ENCODE data around the gene SCNN1B. TPM values are rescaled to one million over a fixed set of nuclear protein-coding genes. Genes with fewer than 3 reads are reported as not detected.

SCNN1B gene
- total and polyA plus RNA-seq, 2 of the 13 experiments (the other 11 are each of a cell fraction or from before 2014, with no cell fraction given): not detected

DNA sequence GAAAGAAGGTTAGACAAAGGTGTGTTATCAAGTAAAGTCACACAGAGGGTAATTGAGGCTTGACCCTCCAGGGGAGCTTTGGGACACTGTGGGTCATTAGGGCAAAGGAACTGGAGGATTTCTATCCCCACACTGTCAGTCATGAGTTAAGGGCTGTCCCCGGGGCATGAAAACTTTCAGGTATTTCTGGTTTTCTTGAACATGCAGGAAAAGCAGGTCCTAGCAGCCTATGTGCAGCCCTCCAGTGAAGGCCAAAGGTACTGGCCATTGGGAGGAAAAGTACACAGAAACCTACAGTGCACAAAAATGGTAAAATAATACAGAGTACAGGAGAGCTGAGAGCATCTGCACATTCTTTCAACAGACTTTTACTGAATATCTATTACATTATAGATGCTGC, 44.4 kb upstream of the SCNN1B start:
- Histone ChIP-seq H3K27ac (ENCODE audit: extremely low read length, insufficient read depth, low read length) (no peak overlapping the region), H3K27me3 (ENCODE audit: control insufficient read depth in 1 of 2, insufficient read depth in 2 of 2, low read length in 2 of 2) (peaks cover 2 to 15% of the 10 kb centered on the region in 2 experiments; a peak in 3 of 5 replicates), H3K4me1 (ENCODE audit: insufficient read depth, low read length) (no peaks in the 10 kb centered on the region), H3K4me3 (replicated peaks in 1 of 3; ENCODE audit: insufficient read depth in 1 of 3, low read depth in 2 of 3, low read length in 3 of 3) (no peak overlapping the region), H3K4me2 (ENCODE audit: low read depth, low read length) (no peak overlapping the region), H4K20me1 (ENCODE audit: insufficient read depth, low read length) (no peaks in the 10 kb centered on the region), H3K9ac (ENCODE audit: insufficient read depth, low read depth, low read length) (no peak overlapping the region), H3K79me2 (ENCODE audit: insufficient read depth, low read length) (no peaks in the 10 kb centered on the region), H3K36me3 (replicated peaks in 1 of 2; ENCODE audit: control insufficient read depth in 1 of 2, insufficient read depth in 2 of 2, low read length in 2 of 2) (no peaks in the 10 kb centered on the region), H2AFZ (ENCODE audit: low read length) (no peak overlapping the region), H3K9me3 (ENCODE audit: low read length) (no peaks in the 10 kb centered on the region)
- DNase-seq (ENCODE audit: low spot score) (no peak), ATAC-seq (0 out of 3 replicates have a peak, but pooled peaks have one; percentile 29), FAIRE-seq (no peak)
- ChIA-PET CTCF (ENCODE audit: low intra/inter-chr PET ratio, low total read pairs) (no interaction called here), POLR2A (no interaction called here)
- intact Hi-C loops (cut with micrococcal nuclease; ENCODE audit: unreplicated experiment): no loop called here
- in situ Hi-C loops (cut with HindIII; ENCODE audit: extremely low pct_ligation_motif_present, low pct_unique_long_range_greater_than_20kb): no loop called here
- WGBS (ENCODE audit: low lambda C conversion rate): 0% methylated on average over 1 of the region's 1 CpG
- no TSS peak for BruUV-seq (replicated peaks)
- TF ChIP-seq CBFB (CRISPR knock-in tag; IDR thresholded peaks at IDR 0.05) (no peak), FLYWCH1 (CRISPR knock-in tag; IDR thresholded peaks at IDR 0.05) (no peak), ARNTL (CRISPR knock-in tag; IDR thresholded peaks at IDR 0.05) (no peak), NBN (conservative IDR thresholded peaks at IDR 0.05) (no peak), KDM5B (CRISPR knock-in tag; IDR thresholded peaks at IDR 0.05; ENCODE audit: borderline replicate concordance) (no peak), ZNF235 (CRISPR knock-in tag; IDR thresholded peaks at IDR 0.05; ENCODE audit: borderline replicate concordance) (no peak), ZNF737 (CRISPR knock-in tag; IDR thresholded peaks at IDR 0.05; ENCODE audit: borderline replicate concordance) (no peak)

DNA sequence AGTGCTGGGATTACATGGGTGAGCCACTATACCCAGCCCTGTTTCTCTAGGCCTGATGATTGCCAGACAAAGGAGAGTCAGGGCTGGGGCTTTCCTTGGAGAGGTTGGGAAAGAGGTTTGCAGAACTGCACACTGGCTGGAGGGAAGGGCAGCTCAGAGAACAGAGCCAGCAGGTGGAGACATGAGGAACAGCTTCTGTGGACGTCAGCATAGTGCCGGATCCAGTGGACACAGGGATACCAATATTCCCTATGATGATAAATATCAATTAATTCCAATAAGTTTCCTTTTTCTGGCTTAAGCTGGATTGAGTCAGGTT, 43.2 kb upstream of the SCNN1B start:
- H3K79me2 ChIP-seq (ENCODE audit: insufficient read depth, low read length): no peaks in the 10 kb centered on the region
- ATAC-seq (peak; percentile 69), FAIRE-seq (no peak), DNase-seq (ENCODE audit: low spot score) (no peak)
- H3K27me3 ChIP-seq (ENCODE audit: control insufficient read depth in 1 of 2, insufficient read depth in 2 of 2, low read length in 2 of 2): peaks cover 2 to 15% of the 10 kb centered on the region in 2 experiments; a peak in 3 of 5 replicates
- intact Hi-C loops (cut with micrococcal nuclease; ENCODE audit: unreplicated experiment): no loop called here
- H3K9ac ChIP-seq (ENCODE audit: insufficient read depth, low read depth, low read length): no peak overlapping the region
- no peak overlapping the region for H3K27ac ChIP-seq (ENCODE audit: extremely low read length, insufficient read depth, low read length)
- H4K20me1 ChIP-seq (ENCODE audit: insufficient read depth, low read length): no peaks in the 10 kb centered on the region
- H3K4me2 ChIP-seq (ENCODE audit: low read depth, low read length): no peak overlapping the region
- no TSS peak for BruUV-seq (replicated peaks)
- no peaks in the 10 kb centered on the region for H3K36me3 ChIP-seq (replicated peaks in 1 of 2; ENCODE audit: control insufficient read depth in 1 of 2, insufficient read depth in 2 of 2, low read length in 2 of 2)
- no peak overlapping the region for H3K4me3 ChIP-seq (replicated peaks in 1 of 3; ENCODE audit: insufficient read depth in 1 of 3, low read depth in 2 of 3, low read length in 3 of 3)
- 13% methylated on average over 2 of the region's 2 CpGs for WGBS (ENCODE audit: low lambda C conversion rate)
- no peaks in the 10 kb centered on the region for H3K9me3 ChIP-seq (ENCODE audit: low read length)
- H2AFZ ChIP-seq (ENCODE audit: low read length): no peak overlapping the region
- TF ChIP-seq ZNF557 (CRISPR knock-in tag; IDR thresholded peaks at IDR 0.05) (no peak), MED13 (CRISPR knock-in tag; IDR thresholded peaks at IDR 0.05) (no peak), TBP (CRISPR knock-in tag; IDR thresholded peaks at IDR 0.05) (no peak), ZNF546 (CRISPR knock-in tag; conservative IDR thresholded peaks at IDR 0.05) (no peak)
- TF ChIP-seq, protein P1, sequence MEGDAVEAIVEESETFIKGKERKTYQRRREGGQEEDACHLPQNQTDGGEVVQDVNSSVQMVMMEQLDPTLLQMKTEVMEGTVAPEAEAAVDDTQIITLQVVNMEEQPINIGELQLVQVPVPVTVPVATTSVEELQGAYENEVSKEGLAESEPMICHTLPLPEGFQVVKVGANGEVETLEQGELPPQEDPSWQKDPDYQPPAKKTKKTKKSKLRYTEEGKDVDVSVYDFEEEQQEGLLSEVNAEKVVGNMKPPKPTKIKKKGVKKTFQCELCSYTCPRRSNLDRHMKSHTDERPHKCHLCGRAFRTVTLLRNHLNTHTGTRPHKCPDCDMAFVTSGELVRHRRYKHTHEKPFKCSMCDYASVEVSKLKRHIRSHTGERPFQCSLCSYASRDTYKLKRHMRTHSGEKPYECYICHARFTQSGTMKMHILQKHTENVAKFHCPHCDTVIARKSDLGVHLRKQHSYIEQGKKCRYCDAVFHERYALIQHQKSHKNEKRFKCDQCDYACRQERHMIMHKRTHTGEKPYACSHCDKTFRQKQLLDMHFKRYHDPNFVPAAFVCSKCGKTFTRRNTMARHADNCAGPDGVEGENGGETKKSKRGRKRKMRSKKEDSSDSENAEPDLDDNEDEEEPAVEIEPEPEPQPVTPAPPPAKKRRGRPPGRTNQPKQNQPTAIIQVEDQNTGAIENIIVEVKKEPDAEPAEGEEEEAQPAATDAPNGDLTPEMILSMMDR (CRISPR knock-in tag; IDR thresholded peaks at IDR 0.05): 0 out of 2 replicates have a peak, but pooled peaks have one; percentile 16
- in situ Hi-C loops (cut with HindIII; ENCODE audit: extremely low pct_ligation_motif_present, low pct_unique_long_range_greater_than_20kb): no loop called here
- CTCF ChIA-PET (ENCODE audit: low intra/inter-chr PET ratio, low total read pairs): no interaction called here
- POLR2A ChIA-PET: no interaction called here
- H3K4me1 ChIP-seq (ENCODE audit: insufficient read depth, low read length): no peaks in the 10 kb centered on the region

Measured in HepG2 (cell line).